GM12878 (cell line): Measurements from ENCODE around the gene GPR62. TPM values are rescaled to one million over a fixed set of nuclear protein-coding genes. Genes with fewer than 3 reads are reported as not detected.

Experiments
- CHD1 ChIP-seq: IDR thresholded peaks from 2 replicates; pipeline ENCODE4 v1.6.1; 2012; ENCODE audit warnings: low read depth, low read length, improper control_type of control experiment
- CREB1 ChIP-seq: IDR thresholded peaks from 2 replicates; pipeline ENCODE4 v1.6.1; 2012; ENCODE audit warnings: low read depth, mild to moderate bottlenecking, inconsistent platforms
- EZH2 ChIP-seq: IDR thresholded peaks from 2 replicates; pipeline ENCODE4 v1.6.1; 2012; ENCODE audit warnings: low read depth, mild to moderate bottlenecking, control low read depth, inconsistent platforms, low read length, borderline replicate concordance; ENCODE audit not compliant: control insufficient read depth
- JUNB ChIP-seq: IDR thresholded peaks from 2 replicates; pipeline ENCODE4 v1.6.1; 2016; ENCODE audit warnings: antibody characterized with exemption, mild to moderate bottlenecking
- PAX8 ChIP-seq: fragments of 450-650 bp; IDR thresholded peaks from 2 replicates; pipeline ENCODE4 v1.6.1; 2017; ENCODE audit warnings: mild to moderate bottlenecking, moderate library complexity
- PRDM15 ChIP-seq: fragments of 450-650 bp; formaldehyde crosslinking; IDR thresholded peaks from 2 replicates; pipeline ENCODE4 v1.4.0; 2020; ENCODE audit warnings: mild to moderate bottlenecking, moderate library complexity
- RB1 ChIP-seq: fragments of 450-650 bp; formaldehyde crosslinking; IDR thresholded peaks from 2 replicates; pipeline ENCODE4 v1.6.1; 2017; ENCODE audit warnings: mild to moderate bottlenecking, borderline replicate concordance
- RELB ChIP-seq: fragments of 450-650 bp; IDR thresholded peaks from 2 replicates; pipeline ENCODE4 v1.6.1; 2017; ENCODE audit warnings: low read depth, mild to moderate bottlenecking, moderate library complexity
- SMC3 ChIP-seq: IDR thresholded peaks from 2 replicates; pipeline ENCODE4 v1.6.1; 2011; ENCODE audit warnings: low read length, improper control_type of control experiment, borderline replicate concordance
- TAF1 ChIP-seq: IDR thresholded peaks from 2 replicates; pipeline ENCODE4 v1.6.1; 2011; ENCODE audit warnings: mild to moderate bottlenecking, low read depth, low read length, borderline replicate concordance
- TARDBP ChIP-seq: IDR thresholded peaks from 2 replicates; pipeline ENCODE4 v1.6.1; 2016; ENCODE audit warnings: borderline replicate concordance
- ZNF687 ChIP-seq: fragments of 450-650 bp; IDR thresholded peaks from 2 replicates; pipeline ENCODE4 v1.6.1; 2017; ENCODE audit warnings: mild to moderate bottlenecking, moderate library complexity
- polyA plus RNA-seq, 11 experiments: library from polyadenylated mRNA; depleted of rRNA in 4 of 11; unstranded in 6 of 11; stranded (reverse) in 5 of 11; fragments of >200 nt; fragmentation: Nextera tagmentation in 4 of 11; fragmentation: Illumina TruSeq in 1 of 11; extraction: Ambion mirVana in 4 of 11; extraction: Trizol in 1 of 11; gene quantifications; 1 replicate in 1 of 11; 2 replicates in 10 of 11; pipeline versions ENCODE4 v1.2.1 to v1.2.3, GENCODE V29; 2011 to 2016; ENCODE audit warnings: inconsistent platforms in 2 of 11, missing spikeins in 2 of 11, low read depth in 1 of 11
- total RNA-seq, 4 experiments: library from RNA; depleted of rRNA in 3 of 4; stranded (reverse); fragments of >200 nt in 3 of 4; fragmentation: Illumina TruSeq in 1 of 4; extraction: Trizol in 1 of 4; gene quantifications; 2 replicates each; pipeline versions ENCODE4 v1.2.1 to v1.2.3, GENCODE V29; 2013 to 2021

Gene GPR62
- total and polyA plus RNA-seq, 10 of the 15 experiments (the other 5 are each of a cell fraction or from before 2014, with no cell fraction given): not detected

DNA sequence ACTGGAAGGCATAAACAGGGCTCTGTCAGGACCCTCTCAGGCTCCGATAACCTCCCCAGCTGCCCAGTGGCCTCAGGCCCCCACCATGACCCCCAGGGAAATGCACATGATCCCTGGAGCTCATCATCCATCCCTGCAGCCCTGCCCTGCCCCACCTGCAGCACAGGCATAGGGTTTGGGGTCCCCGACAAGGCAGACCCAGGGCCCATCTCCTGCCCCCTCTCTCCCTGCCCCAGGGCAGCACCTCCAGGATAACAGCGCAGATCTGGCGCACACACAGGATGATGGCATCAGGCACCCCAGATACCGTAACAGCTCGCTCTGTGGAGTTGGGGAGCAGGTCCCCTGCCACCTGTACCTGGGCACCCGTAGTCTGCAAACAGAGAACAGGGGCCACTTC, 4.5 kb downstream of the GPR62 start (continued):
- TF ChIP-seq TARDBP (no peak), RB1 (no peak), SMC3 (no peak), ZNF687 (no peak), EZH2 (no peak), RELB (no peak), CHD1 (no peak), TAF1 (no peak), CREB1 (no peak), PRDM15 (CRISPR knock-in tag) (no peak), JUNB (no peak), PAX8 (no peak)
